Omental fat pad (tissue), 4 donors: ENCODE results near the gene ASCC2. TPM values are rescaled to one million over a fixed set of nuclear protein-coding genes. Genes with fewer than 3 reads are reported as not detected.

Experiments used
- ATAC-seq: fragments of 150-250 bp; one replicate; pipeline ENCODE4 v1.9.1; 2016; ENCODE audit warnings: mild to moderate bottlenecking, moderate library complexity; ENCODE audit not compliant: low FRiP score
- DNase-seq: peaks from one replicate; pipeline ENCODE4 v3.0.0-alpha.2; 2019; ENCODE audit warnings: low spot score
- total RNA-seq, 4 donors: library from RNA; depleted of rRNA; stranded (reverse); fragments of >200 nt; gene quantifications; one replicate each; pipeline ENCODE4 v1.1.0, GENCODE V29; 2016
- TF ChIP-seq, protein P1 (sequence below), 3 donors: fragments of 450-650 bp; IDR thresholded peaks; one replicate each; pipeline ENCODE4 v1.5.1; 2016 to 2017; ENCODE audit warnings: antibody characterized with exemption in 3 of 3, mild to moderate bottlenecking in 3 of 3, moderate library complexity in 2 of 3

Gene ASCC2
- total RNA-seq, 4 donors from 2014 or later, result 35.4 to 65.2 (median 51.8) TPM

GRCh38 chr22:29751669-29752068, 86.4 kb downstream of the ASCC2 start:
- DNase-seq (no peak), ATAC-seq (no peak)
- TF ChIP-seq, protein P1, sequence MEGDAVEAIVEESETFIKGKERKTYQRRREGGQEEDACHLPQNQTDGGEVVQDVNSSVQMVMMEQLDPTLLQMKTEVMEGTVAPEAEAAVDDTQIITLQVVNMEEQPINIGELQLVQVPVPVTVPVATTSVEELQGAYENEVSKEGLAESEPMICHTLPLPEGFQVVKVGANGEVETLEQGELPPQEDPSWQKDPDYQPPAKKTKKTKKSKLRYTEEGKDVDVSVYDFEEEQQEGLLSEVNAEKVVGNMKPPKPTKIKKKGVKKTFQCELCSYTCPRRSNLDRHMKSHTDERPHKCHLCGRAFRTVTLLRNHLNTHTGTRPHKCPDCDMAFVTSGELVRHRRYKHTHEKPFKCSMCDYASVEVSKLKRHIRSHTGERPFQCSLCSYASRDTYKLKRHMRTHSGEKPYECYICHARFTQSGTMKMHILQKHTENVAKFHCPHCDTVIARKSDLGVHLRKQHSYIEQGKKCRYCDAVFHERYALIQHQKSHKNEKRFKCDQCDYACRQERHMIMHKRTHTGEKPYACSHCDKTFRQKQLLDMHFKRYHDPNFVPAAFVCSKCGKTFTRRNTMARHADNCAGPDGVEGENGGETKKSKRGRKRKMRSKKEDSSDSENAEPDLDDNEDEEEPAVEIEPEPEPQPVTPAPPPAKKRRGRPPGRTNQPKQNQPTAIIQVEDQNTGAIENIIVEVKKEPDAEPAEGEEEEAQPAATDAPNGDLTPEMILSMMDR (IDR thresholded peaks at IDR 0.05), result no peak

- DNase-seq (no peak), ATAC-seq (no peak)
- TF ChIP-seq, protein P1 (IDR thresholded peaks at IDR 0.05), result no peak
These were observed 87.2 kb downstream of the ASCC2 start for GRCh38 chr22:29750559-29751538.

- ATAC-seq (no peak), DNase-seq (no peak)
- TF ChIP-seq, protein P1 (IDR thresholded peaks at IDR 0.05), result no peak
These were observed 88.0 kb downstream of the ASCC2 start for GRCh38 chr22:29750029-29750428.

DNA sequence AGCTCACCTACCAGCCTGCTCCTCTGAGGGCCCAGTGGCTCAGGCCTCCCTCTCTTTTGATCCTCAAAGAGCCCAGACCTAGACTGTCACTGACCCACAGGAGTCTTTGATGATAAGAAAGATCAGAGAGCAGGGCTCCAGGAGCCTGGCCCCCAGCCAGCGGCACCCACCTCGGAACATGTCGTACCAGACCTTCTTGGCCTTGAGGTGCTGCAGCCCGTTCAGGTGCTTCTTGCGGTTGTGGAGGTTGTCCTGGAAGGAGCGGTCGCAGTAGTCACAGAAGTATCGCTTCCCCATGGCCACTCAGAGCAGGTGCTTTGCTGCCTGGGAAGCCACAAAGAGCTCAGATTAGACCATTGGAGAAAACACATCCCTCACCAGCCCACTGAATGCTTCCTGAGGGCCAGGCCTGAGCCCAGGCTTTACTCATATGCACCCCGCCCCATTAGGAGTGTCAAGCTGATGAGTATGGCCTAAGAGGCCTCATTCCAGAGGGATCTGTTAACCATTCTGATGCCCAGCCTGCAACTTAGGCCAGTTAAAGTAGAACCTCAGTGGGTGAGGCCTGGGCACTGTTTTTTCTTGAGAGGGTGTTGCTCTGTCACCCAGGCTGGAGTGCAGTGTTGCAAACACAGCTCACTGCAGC, 89.7 kb downstream of the ASCC2 start:
- TF ChIP-seq, protein P1 (IDR thresholded peaks at IDR 0.05), result no peak
- ATAC-seq (no peak), DNase-seq (no peak)

DNA sequence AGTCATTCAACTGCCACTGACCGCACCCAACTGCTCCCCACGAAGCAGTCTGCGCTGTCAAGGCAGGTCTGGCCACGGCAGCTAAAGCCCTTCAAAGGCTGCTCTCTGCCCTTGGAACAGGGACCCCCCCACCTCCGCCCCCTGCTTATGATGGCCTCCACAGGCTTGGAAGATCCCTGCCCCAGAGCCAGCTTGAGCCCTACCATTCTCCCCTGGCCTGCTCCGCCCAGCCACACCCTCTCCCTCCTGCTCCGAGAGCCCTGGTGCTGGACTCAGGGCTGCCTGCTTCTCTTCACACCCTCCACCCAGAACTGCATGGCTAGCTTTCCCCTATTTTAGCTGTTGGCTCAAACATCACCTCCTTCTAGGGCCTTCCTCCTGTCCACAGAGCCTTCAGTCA, 90.2 kb downstream of the ASCC2 start:
- TF ChIP-seq, protein P1 (IDR thresholded peaks at IDR 0.05), result no peak
- DNase-seq, result no peak
- no peak for ATAC-seq

DNA sequence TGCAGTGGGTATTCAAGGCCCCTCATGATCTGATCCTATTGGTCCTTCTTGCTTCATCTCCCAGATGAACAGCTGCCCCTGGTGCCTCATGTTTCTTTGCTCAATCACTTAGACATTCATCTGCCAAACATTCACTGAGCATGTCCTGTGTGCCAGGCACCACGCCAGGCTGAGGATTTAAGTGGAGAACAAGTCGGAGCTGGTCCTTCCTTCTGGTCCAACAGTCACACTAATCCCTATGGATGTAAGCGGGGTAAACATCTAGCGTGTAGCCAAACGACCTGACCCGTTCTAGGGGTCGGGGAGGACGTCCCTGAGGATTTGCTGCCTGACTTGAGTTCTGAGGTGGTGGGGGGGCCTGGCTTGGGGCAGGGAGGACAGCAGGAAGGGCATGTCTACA, 93.2 kb downstream of the ASCC2 start:
- TF ChIP-seq, protein P1 (IDR thresholded peaks at IDR 0.05), result no peak
- no peak for DNase-seq
- no peak for ATAC-seq
